GM19351 (cell line): ENCODE data around the gene CCT5.

Experiments used
- ATAC-seq: cut with Tn5 transposase; IDR thresholded peaks from one replicate; pipeline ENCODE4 v1.9.1; 2021; ENCODE audit warnings: mild to moderate bottlenecking, moderate library complexity; ENCODE audit not compliant: unreplicated experiment

CCT5 gene

GRCh38 chr5:10249948-10250805 lies at the start of gene CCT5:
Gene CCT5 (plus strand): TSS chr5:10250280. CDS start chr5:10250341, 61 bp downstream.
- ATAC-seq = peak; percentile 72

- ATAC-seq = no peak
These were observed 48.7 kb upstream of the CCT5 start for GRCh38 chr5:10201223-10201868.

GRCh38 chr5:10202089-10202910 lies 47.8 kb upstream of the CCT5 start:
- no peak for ATAC-seq

- no peak for ATAC-seq
These were observed 41.1 kb upstream of the CCT5 start for GRCh38 chr5:10209004-10209403.

GRCh38 chr5:10213316-10213715 lies 36.8 kb upstream of the CCT5 start:
- no peak for ATAC-seq

GRCh38 chr5:10214041-10214440 lies 36.0 kb upstream of the CCT5 start:
- no peak for ATAC-seq

- no peak for ATAC-seq
These were observed 34.7 kb upstream of the CCT5 start for GRCh38 chr5:10215366-10215765.

- no peak for ATAC-seq
These were observed 34.0 kb upstream of the CCT5 start for GRCh38 chr5:10216107-10216506.

GRCh38 chr5:10218658-10219057 lies 31.4 kb upstream of the CCT5 start:
- ATAC-seq = no peak

GRCh38 chr5:10219068-10219467 lies 31.0 kb upstream of the CCT5 start:
- ATAC-seq = no peak

- ATAC-seq = no peak
These were observed 29.8 kb upstream of the CCT5 start for GRCh38 chr5:10220248-10220647.

GRCh38 chr5:10222326-10222725 lies 27.8 kb upstream of the CCT5 start:
- no peak for ATAC-seq

- ATAC-seq = no peak
These were observed 22.7 kb upstream of the CCT5 start for GRCh38 chr5:10227379-10227778.

- no peak for ATAC-seq
These were observed 21.8 kb upstream of the CCT5 start for GRCh38 chr5:10228288-10228687.

- ATAC-seq = no peak
These were observed 20.6 kb upstream of the CCT5 start for GRCh38 chr5:10229306-10230048.

GRCh38 chr5:10232386-10232785 lies 17.7 kb upstream of the CCT5 start:
- ATAC-seq = no peak

GRCh38 chr5:10233011-10233410 lies 17.1 kb upstream of the CCT5 start:
- no peak for ATAC-seq

- ATAC-seq = no peak
These were observed 16.6 kb upstream of the CCT5 start for GRCh38 chr5:10233505-10233904.

- no peak for ATAC-seq
These were observed 14.7 kb upstream of the CCT5 start for GRCh38 chr5:10235350-10235749.

- no peak for ATAC-seq
These were observed 6.3 kb upstream of the CCT5 start for GRCh38 chr5:10243660-10244240.
